SK-N-SH (cell line): ENCODE measurements around the gene POLE2. TPM values are rescaled to one million over a fixed set of nuclear protein-coding genes. Genes with fewer than 3 reads are reported as not detected.

ENCODE experiments used
- EP300 ChIP-seq, 2 experiments: IDR thresholded peaks; 2 replicates each; pipeline versions ENCODE4 v1.4.0 to v1.6.1; 2012; ENCODE audit warnings: borderline replicate concordance in 1 of 2, low read depth in 1 of 2, low read length in 1 of 2
- FOSL2 ChIP-seq: IDR thresholded peaks from 2 replicates; pipeline ENCODE4 v1.4.0; 2012; ENCODE audit warnings: low read depth, mild to moderate bottlenecking, moderate library complexity, borderline replicate concordance
- GABPA ChIP-seq: IDR thresholded peaks from 2 replicates; pipeline ENCODE4 v1.4.0; 2012; ENCODE audit warnings: low read depth, mild to moderate bottlenecking
- NRF1 ChIP-seq: IDR thresholded peaks from 2 replicates; pipeline ENCODE4 v1.6.1; 2012; ENCODE audit warnings: low read depth, mild to moderate bottlenecking, low read length
- POLR2AphosphoS5 ChIP-seq: IDR thresholded peaks from 2 replicates; pipeline ENCODE4 v1.6.1; 2012; ENCODE audit warnings: low read depth, low read length
- RCOR1 ChIP-seq: fragments of 150-350 bp; IDR thresholded peaks from 2 replicates; pipeline ENCODE4 v1.6.1; 2017; ENCODE audit warnings: antibody characterized with exemption, low read length
- REST ChIP-seq: IDR thresholded peaks from 2 replicates; pipeline ENCODE4 v1.6.1; 2012; ENCODE audit warnings: mild to moderate bottlenecking, low read depth, low read length, moderate library complexity
- RFX5 ChIP-seq: IDR thresholded peaks from 2 replicates; pipeline ENCODE4 v1.6.1; 2012; ENCODE audit warnings: mild to moderate bottlenecking, improper control_type of control experiment, low read length
- RXRA ChIP-seq: IDR thresholded peaks from 2 replicates; pipeline ENCODE4 v1.4.0; 2012; ENCODE audit warnings: low read depth, mild to moderate bottlenecking, borderline replicate concordance
- SIN3A ChIP-seq: IDR thresholded peaks from 2 replicates; pipeline ENCODE4 v1.6.1; 2012; ENCODE audit warnings: low read depth, mild to moderate bottlenecking, low read length, moderate library complexity, borderline replicate concordance
- TAF1 ChIP-seq: IDR thresholded peaks from 2 replicates; pipeline ENCODE4 v1.6.1; 2012; ENCODE audit warnings: low read depth, mild to moderate bottlenecking, low read length, moderate library complexity, borderline replicate concordance
- TCF12 ChIP-seq: IDR thresholded peaks from 2 replicates; pipeline ENCODE4 v1.4.0; 2012
- USF1 ChIP-seq: IDR thresholded peaks from 2 replicates; pipeline ENCODE4 v1.4.0; 2012; ENCODE audit warnings: low read depth, borderline replicate concordance
- USF2 ChIP-seq: fragments of 150-350 bp; IDR thresholded peaks from 2 replicates; pipeline ENCODE4 v1.6.1; 2017; ENCODE audit warnings: antibody characterized with exemption, low read length, low read depth, borderline replicate concordance
- YY1 ChIP-seq: IDR thresholded peaks from 2 replicates; pipeline ENCODE4 v1.4.0; 2012; ENCODE audit warnings: low read depth, mild to moderate bottlenecking
- ZBTB33 ChIP-seq: IDR thresholded peaks from 2 replicates; pipeline ENCODE4 v1.4.0; 2012; ENCODE audit warnings: low read depth, borderline replicate concordance
- polyA plus RNA-seq, 3 experiments: library from polyadenylated mRNA; depleted of rRNA; stranded (reverse); fragments of >200 nt; gene quantifications; 2 replicates each; pipeline ENCODE4 v1.2.3, GENCODE V29; 2012
- TF ChIP-seq, protein P1 (sequence below): IDR thresholded peaks from 2 replicates; pipeline ENCODE4; 2012

POLE2 gene
- polyA plus RNA-seq, 1 of the 3 experiments (the other 2 are of a cell fraction): 8.5 TPM

- TF ChIP-seq FOSL2 (no peak; the same call in 1 of the 2 replicates), GABPA (no peak; the same call in 1 of the 2 replicates), RFX5 (peak; percentile 49; the same call in 1 of the 2 replicates), EP300 (IDR thresholded peaks at IDR 0.05; ENCODE audit: borderline replicate concordance in 1 of 2, low read depth in 1 of 2, low read length in 1 of 2) (no peak), RCOR1 (no peak), RXRA (no peak), POLR2AphosphoS5 (peak; percentile 62; the same call in 1 of the 2 replicates), USF1 (no peak), SIN3A (peak; percentile 57; the same call in 1 of the 2 replicates), NRF1 (0 out of 2 replicates have a peak, but pooled peaks have one; percentile 10), TAF1 (peak; percentile 90), YY1 (peak; percentile 90), USF2 (no peak), REST (no peak; the same call in 1 of the 2 replicates), TCF12 (peak; percentile 21; the same call in 1 of the 2 replicates), ZBTB33 (peak; percentile 91)
- TF ChIP-seq, protein P1, sequence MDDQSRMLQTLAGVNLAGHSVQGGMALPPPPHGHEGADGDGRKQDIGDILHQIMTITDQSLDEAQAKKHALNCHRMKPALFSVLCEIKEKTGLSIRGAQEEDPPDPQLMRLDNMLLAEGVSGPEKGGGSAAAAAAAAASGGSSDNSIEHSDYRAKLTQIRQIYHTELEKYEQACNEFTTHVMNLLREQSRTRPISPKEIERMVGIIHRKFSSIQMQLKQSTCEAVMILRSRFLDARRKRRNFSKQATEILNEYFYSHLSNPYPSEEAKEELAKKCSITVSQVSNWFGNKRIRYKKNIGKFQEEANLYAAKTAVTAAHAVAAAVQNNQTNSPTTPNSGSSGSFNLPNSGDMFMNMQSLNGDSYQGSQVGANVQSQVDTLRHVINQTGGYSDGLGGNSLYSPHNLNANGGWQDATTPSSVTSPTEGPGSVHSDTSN: no peak
These were observed 89.3 kb downstream of the POLE2 start, which contains the start of gene LRR1 (continued) for GRCh38 chr14:49598485-49599300.
